HG03139 (cell line): ENCODE measurements around the gene UNC5A.

Source experiments
- ATAC-seq: cut with Tn5 transposase; IDR thresholded peaks from one replicate; pipeline ENCODE4 v1.9.1; 2021; ENCODE audit not compliant: unreplicated experiment

UNC5A gene

GRCh38 chr5:176921714-176922113 is 111.4 kb downstream of the UNC5A start:
- no peak for ATAC-seq

- no peak for ATAC-seq
Observed at GRCh38 chr5:176922817-176923216, 112.5 kb downstream of the UNC5A start.

- ATAC-seq: no peak
Observed at GRCh38 chr5:176927562-176927961, 117.2 kb downstream of the UNC5A start.

DNA sequence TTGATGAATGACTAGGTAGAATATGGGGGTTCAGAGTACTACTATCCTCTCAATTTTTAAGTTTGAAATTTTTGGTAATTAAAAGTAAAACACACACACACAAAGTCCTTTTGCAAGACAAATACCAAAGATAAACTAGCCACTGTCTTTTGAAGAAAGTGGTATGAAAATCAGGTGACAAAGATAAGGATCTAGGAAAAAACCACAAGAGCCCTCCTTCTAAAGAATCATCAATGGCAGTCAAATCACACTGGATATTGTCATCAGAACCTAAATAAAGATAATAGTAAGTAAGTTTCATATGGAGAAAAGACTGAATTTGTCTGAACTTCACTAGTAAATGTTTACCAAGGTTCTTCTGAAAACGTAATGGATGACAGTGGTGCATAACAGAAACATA is 119.3 kb downstream of the UNC5A start:
- ATAC-seq: no peak
